Measurements from ENCODE around the gene ATXN7. TPM values are rescaled to one million over a fixed set of nuclear protein-coding genes. Genes with fewer than 3 reads are reported as not detected.

ATXN7 gene
- total and polyA plus RNA-seq, 2 of the 13 experiments (the other 11 are each of a cell fraction or from before 2014, with no cell fraction given) = 13.8 to 20.0 TPM

GRCh38 chr3:64021922-64022321, 158.3 kb downstream of the ATXN7 start (continued):
- TF ChIP-seq ZBTB37 (CRISPR knock-in tag; IDR thresholded peaks at IDR 0.05) = no peak
- no peak for TF ChIP-seq KLF9 (CRISPR knock-in tag; IDR thresholded peaks at IDR 0.05; ENCODE audit: low read depth)
- TF ChIP-seq ZZZ3 (CRISPR knock-in tag; IDR thresholded peaks at IDR 0.05; ENCODE audit: borderline replicate concordance) = no peak

GRCh38 chr3:64022451-64023186, 159.0 kb downstream of the ATXN7 start:
- Histone ChIP-seq H3K36me3 (replicated peaks in 1 of 2; ENCODE audit: control insufficient read depth in 1 of 2, insufficient read depth in 2 of 2, low read length in 2 of 2) (peaks cover 3 to 24% of the 10 kb centered on the region in 2 experiments; a peak in 4 of 5 replicates), H3K4me1 (ENCODE audit: insufficient read depth, low read length) (peaks cover 29% of the 10 kb centered on the region), H2AFZ (ENCODE audit: low read length) (no peak overlapping the region), H3K4me3 (replicated peaks in 1 of 3; ENCODE audit: insufficient read depth in 1 of 3, low read depth in 2 of 3, low read length in 3 of 3) (peak overlapping the region; percentile 86 to 95 (median 90)), H3K9ac (ENCODE audit: insufficient read depth, low read depth, low read length) (peak overlapping the region; percentile 93), H3K27ac (ENCODE audit: extremely low read length, insufficient read depth, low read length) (peak overlapping the region; percentile 77), H4K20me1 (ENCODE audit: insufficient read depth, low read length) (no peaks in the 10 kb centered on the region), H3K79me2 (ENCODE audit: insufficient read depth, low read length) (peaks cover 29% of the 10 kb centered on the region), H3K4me2 (ENCODE audit: low read depth, low read length) (peak overlapping the region; percentile 98), H3K9me3 (ENCODE audit: low read length) (no peaks in the 10 kb centered on the region), H3K27me3 (ENCODE audit: control insufficient read depth in 1 of 2, insufficient read depth in 2 of 2, low read length in 2 of 2) (no peaks in the 10 kb centered on the region)
- no peak for DNase-seq (ENCODE audit: low spot score)
- ChIA-PET POLR2A (no interaction called here), CTCF (ENCODE audit: low intra/inter-chr PET ratio, low total read pairs) (interaction anchor here (1.2 kb wide), 1 partner anchor 461 kb away, joined by 3 read pairs; no protein-coding TSS in a partner anchor)
- FAIRE-seq = no peak
- TF ChIP-seq ZKSCAN1 (IDR thresholded peaks at IDR 0.05; ENCODE audit: low read length) (no peak), HOXA9 (CRISPR knock-in tag; IDR thresholded peaks at IDR 0.05; ENCODE audit: borderline replicate concordance) (0 out of 2 replicates have a peak, but pooled peaks have one; percentile 22), ZNF691 (CRISPR knock-in tag; IDR thresholded peaks at IDR 0.05; ENCODE audit: borderline replicate concordance, low read depth) (no peak), ZNF737 (CRISPR knock-in tag; IDR thresholded peaks at IDR 0.05; ENCODE audit: borderline replicate concordance) (0 out of 2 replicates have a peak, but pooled peaks have one; percentile 54), REL (CRISPR knock-in tag; conservative IDR thresholded peaks at IDR 0.05) (0 out of 2 replicates have a peak, but pooled peaks have one; percentile 9), ESRRA (CRISPR knock-in tag; IDR thresholded peaks at IDR 0.05; ENCODE audit: low read depth) (no peak), ZNF619 (CRISPR knock-in tag; IDR thresholded peaks at IDR 0.05) (0 out of 2 replicates have a peak, but pooled peaks have one; percentile 7), SPEN (CRISPR knock-in tag; IDR thresholded peaks at IDR 0.05; ENCODE audit: low read depth) (no peak), ZBTB38 (CRISPR knock-in tag; IDR thresholded peaks at IDR 0.05) (no peak), ZNF841 (CRISPR knock-in tag; IDR thresholded peaks at IDR 0.05; ENCODE audit: borderline replicate concordance) (0 out of 2 replicates have a peak, but pooled peaks have one; percentile 57), ATAD3A (CRISPR knock-in tag; IDR thresholded peaks at IDR 0.05) (no peak)
- in situ Hi-C loops (cut with HindIII; ENCODE audit: extremely low pct_ligation_motif_present, low pct_unique_long_range_greater_than_20kb) = no loop called here
- 19% methylated on average over 16 of the region's 24 CpGs for WGBS (ENCODE audit: low lambda C conversion rate)
- BruUV-seq (replicated peaks) = TSS peak; percentile 72
- intact Hi-C loops (cut with micrococcal nuclease; ENCODE audit: unreplicated experiment) = loop anchor here (5.0 kb wide), 1 partner anchor 60 kb away; no protein-coding TSS in a partner anchor
- ATAC-seq = peak; percentile 3; the same call in 1 of the 3 replicates

Data from HepG2 (cell line).